Kidney epithelial cell (primary cell): ENCODE measurements around the gene CFAP157. TPM values are rescaled to one million over a fixed set of nuclear protein-coding genes. Genes with fewer than 3 reads are reported as not detected.

ENCODE experiments used
- DNase-seq: peaks from one replicate; pipeline ENCODE4 v3.0.0-alpha.2; 2010; ENCODE audit warnings: low read depth
- H3K27me3 ChIP-seq: 2 replicates; pipeline ENCODE4 v1.6.0; 2011; ENCODE audit warnings: low read length; ENCODE audit not compliant: control insufficient read depth, insufficient read depth
- H3K36me3 ChIP-seq: 2 replicates; pipeline ENCODE4 v1.5.1; 2011; ENCODE audit warnings: low read length; ENCODE audit not compliant: control insufficient read depth, insufficient read depth
- H3K4me3 ChIP-seq: 2 replicates; pipeline ENCODE4 v1.5.1; 2011; ENCODE audit warnings: low read depth, mild to moderate bottlenecking, control low read depth, low read length
- CTCF ChIP-seq: IDR thresholded peaks from 2 replicates; pipeline ENCODE4 v1.5.1; 2011; ENCODE audit warnings: mild to moderate bottlenecking, moderate library complexity, low read length, control low read depth, inconsistent platforms; ENCODE audit not compliant: insufficient read depth, poor library complexity, severe bottlenecking
- total RNA-seq: library from RNA; depleted of rRNA; stranded (reverse); fragments of >200 nt; gene quantifications from 2 replicates; pipeline ENCODE4 v1.2.3, GENCODE V29; 2015

Gene CFAP157
- total RNA-seq: 0.07 TPM in 1 of 2 replicates, not detected in the other

- TF ChIP-seq CTCF: no peak
- H3K4me3 ChIP-seq: no peak within 1 kb of the TSS
- no peaks in the 10 kb centered on the region for H3K27me3 ChIP-seq
- no peaks in the 10 kb centered on the region for H3K36me3 ChIP-seq
- DNase-seq: no peak
Observed at GRCh38 chr9:127706836-127707241, at the start of gene CFAP157. TSS of gene CFAP157 (plus strand) at chr9:127706988. CDS start at chr9:127707032, 44 bp downstream.

GRCh38 chr9:127658428-127658827 is 48.4 kb upstream of the CFAP157 start:
- no peak overlapping the region for H3K4me3 ChIP-seq
- no peak for TF ChIP-seq CTCF
- H3K36me3 ChIP-seq: no peaks in the 10 kb centered on the region
- no peaks in the 10 kb centered on the region for H3K27me3 ChIP-seq
- no peak for DNase-seq

- no peak for TF ChIP-seq CTCF
- H3K36me3 ChIP-seq: peaks cover 2% of the 10 kb centered on the region
Observed at GRCh38 chr9:127660886-127661741, 45.7 kb upstream of the CFAP157 start.

GRCh38 chr9:127662617-127663016 is 44.2 kb upstream of the CFAP157 start:
- DNase-seq: no peak
- Histone ChIP-seq H3K27me3 (no peaks in the 10 kb centered on the region), H3K36me3 (peaks cover 2% of the 10 kb centered on the region), H3K4me3 (no peak overlapping the region)
- TF ChIP-seq CTCF: no peak

More at GRCh38 chr9:127660886-127661741, 45.7 kb upstream of the CFAP157 start:
- no peak overlapping the region for H3K4me3 ChIP-seq
- no peaks in the 10 kb centered on the region for H3K27me3 ChIP-seq
- no peak for DNase-seq

GRCh38 chr9:127664324-127664677 is 42.5 kb upstream of the CFAP157 start:
- DNase-seq: no peak
- Histone ChIP-seq H3K27me3 (no peaks in the 10 kb centered on the region), H3K4me3 (no peak overlapping the region), H3K36me3 (peaks cover 2% of the 10 kb centered on the region)
- no peak for TF ChIP-seq CTCF
